DMS 273 treated with DMSO at 0.1 percent for 48 hours (cell line): ENCODE data around the gene POU6F1.
"Not testable (repeated sequence)": the region's sequence is repeated elsewhere in the genome, so short reads cannot be mapped to it uniquely, and the experiment has no call there.

ENCODE experiments used
- DNase-seq: peaks from one replicate; lab custom pipeline; 2025; lab: John Stamatoyannopoulos, UW

POU6F1 gene

GRCh38 chr12:51217968-51218606, at the start of gene POU6F1:
TSS of gene POU6F1 (minus strand) at chr12:51218062. CDS start at chr12:51206836, 11,226 bp downstream.
- peak; percentile 17 for DNase-seq

GRCh38 chr12:51265024-51265423, 47.2 kb upstream of the POU6F1 start:
- no peak for DNase-seq

GRCh38 chr12:51264297-51264696, 46.4 kb upstream of the POU6F1 start:
- no peak for DNase-seq

GRCh38 chr12:51263341-51263740, 45.5 kb upstream of the POU6F1 start:
- no peak for DNase-seq

- DNase-seq = peak; percentile 27
Measured at GRCh38 chr12:51262758-51263177, 44.9 kb upstream of the POU6F1 start.

GRCh38 chr12:51259600-51259999, 41.7 kb upstream of the POU6F1 start:
- DNase-seq = not testable (repeated sequence)

GRCh38 chr12:51254536-51254935, 36.7 kb upstream of the POU6F1 start:
- no peak for DNase-seq

GRCh38 chr12:51253276-51253675, 35.4 kb upstream of the POU6F1 start:
- DNase-seq = no peak

- no peak for DNase-seq
Measured at GRCh38 chr12:51247523-51248206, 29.8 kb upstream of the POU6F1 start.

GRCh38 chr12:51246254-51246853, 28.5 kb upstream of the POU6F1 start:
- DNase-seq = no peak

- no peak for DNase-seq
Measured at GRCh38 chr12:51245476-51246253, 27.8 kb upstream of the POU6F1 start.

- no peak for DNase-seq
Measured at GRCh38 chr12:51244269-51244668, 26.4 kb upstream of the POU6F1 start.

GRCh38 chr12:51242876-51243275, 25.0 kb upstream of the POU6F1 start:
- no peak for DNase-seq

GRCh38 chr12:51242120-51242519, 24.3 kb upstream of the POU6F1 start:
- no peak for DNase-seq

GRCh38 chr12:51240971-51241370, 23.1 kb upstream of the POU6F1 start:
- no peak for DNase-seq

GRCh38 chr12:51238510-51239334, 20.9 kb upstream of the POU6F1 start, which contains the start of gene DAZAP2:
TSS of gene DAZAP2 (plus strand) at chr12:51238826. CDS start at chr12:51238908, 82 bp downstream.
- peak; percentile 58 for DNase-seq

GRCh38 chr12:51238037-51238509, 20.2 kb upstream of the POU6F1 start:
- no peak for DNase-seq

- no peak for DNase-seq
Measured at GRCh38 chr12:51234530-51234929, 16.7 kb upstream of the POU6F1 start.

GRCh38 chr12:51232642-51233041, 14.8 kb upstream of the POU6F1 start:
- DNase-seq = no peak

- no peak for DNase-seq
Measured at GRCh38 chr12:51229116-51229809, 11.4 kb upstream of the POU6F1 start.

GRCh38 chr12:51227962-51228361, 10.1 kb upstream of the POU6F1 start:
- DNase-seq = no peak
